K562 (cell line): ENCODE measurements around the gene FANCI. TPM values are rescaled to one million over a fixed set of nuclear protein-coding genes. Genes with fewer than 3 reads are reported as not detected.

Source experiments
- ATAC-seq: fragments of 200-7000 bp; cut with Tn5 transposase; 3 replicates; pipeline ENCODE4 v1.9.1; 2020; ENCODE audit warnings: moderate library complexity
- BruUV-seq: library from RNA; stranded (reverse); fragments of 400-500 nt; replicated peaks from 2 replicates; lab custom pipeline; 2021; lab: Mats Ljungman, UMichigan
- CTCF ChIA-PET: fragments of 300-600 bp; formaldehyde crosslinking; extraction: SDS; loops from one replicate; lab custom pipeline; 2021; ENCODE audit warnings: low intra/inter-chr PET ratio; lab: Yijun Ruan, JAX
- POLR2A ChIA-PET: fragments of 300-600, 350-650 bp; sonication (Branson Sonifier 250); formaldehyde crosslinking; extraction: SDS; loops from one replicate; lab custom pipeline; 2021; ENCODE audit warnings: antibody characterized with exemption, inconsistent platforms; lab: Yijun Ruan, JAX
- DNase-seq, 4 experiments: peaks; one replicate each; pipeline versions ENCODE4 v3.0.0 to v3.0.0-alpha.2; 2011 to 2018; ENCODE audit warnings: low spot score in 3 of 4, mixed read lengths in 3 of 4; ENCODE audit errors: extremely low read depth in 1 of 4
- FAIRE-seq: peaks from 2 replicates; lab custom pipeline; 2011; peaks lifted over from hg19 to GRCh38; lab: Jason Lieb, UNC
- H2AFZ ChIP-seq: 2 replicates; pipeline ENCODE4 v1.6.0; 2011; ENCODE audit warnings: low read depth, low read length, control low read depth, inconsistent platforms
- H3K27ac ChIP-seq: fragments of 200-600 bp; 3 replicates; pipeline ENCODE4 v1.8.0; 2011; ENCODE audit warnings: low read depth, mild to moderate bottlenecking, control low read depth, inconsistent platforms, low read length, moderate library complexity, mixed read lengths; ENCODE audit errors: extremely low read depth
- H3K27me3 ChIP-seq, 2 experiments: fragments of 300-600 bp in 1 of 2; 2 replicates in 1 of 2; 3 replicates in 1 of 2; pipeline versions ENCODE4 v1.6.0 to v1.8.0; 2011; ENCODE audit warnings: inconsistent platforms in 2 of 2, low read length in 2 of 2, mild to moderate bottlenecking in 1 of 2, mixed read lengths in 1 of 2, moderate library complexity in 1 of 2; ENCODE audit not compliant: control insufficient read depth in 2 of 2, insufficient read depth in 2 of 2
- H3K36me3 ChIP-seq: fragments of 300-600 bp; 3 replicates; pipeline ENCODE4 v1.8.0; 2011; ENCODE audit warnings: mild to moderate bottlenecking, low read length, inconsistent platforms; ENCODE audit not compliant: control insufficient read depth, insufficient read depth
- H3K4me1 ChIP-seq, 2 experiments: fragments of 200-600 bp in 1 of 2; replicated peaks in 1 of 2; 2 replicates in 1 of 2; 3 replicates in 1 of 2; pipeline versions ENCODE4 v1.5.1 to v1.8.0; 2011; ENCODE audit warnings: inconsistent platforms in 2 of 2, low read length in 2 of 2, mild to moderate bottlenecking in 1 of 2, mixed read lengths in 1 of 2, moderate library complexity in 1 of 2; ENCODE audit not compliant: control insufficient read depth in 2 of 2, insufficient read depth in 2 of 2
- H3K4me2 ChIP-seq: 2 replicates; pipeline ENCODE4 v1.6.1; 2011; ENCODE audit warnings: low read length, control low read depth, inconsistent platforms, mixed read lengths; ENCODE audit not compliant: insufficient read depth
- H3K4me3 ChIP-seq: fragments of 200-600 bp; sonication (generic), shearing (Covaris generic); 2 replicates; pipeline ENCODE4 v1.5.1; 2016; ENCODE audit warnings: control low read depth, inconsistent platforms
- H3K79me2 ChIP-seq: fragments of 200-600 bp; 3 replicates; pipeline ENCODE4 v1.8.0; 2011; ENCODE audit warnings: low read length, inconsistent platforms; ENCODE audit not compliant: control insufficient read depth, insufficient read depth
- H3K9ac ChIP-seq, 2 experiments: 2 replicates each; pipeline versions ENCODE4 v1.6.0 to v1.6.1; 2011; ENCODE audit warnings: low read depth in 2 of 2, low read length in 2 of 2, control low read depth in 1 of 2, inconsistent platforms in 1 of 2, mild to moderate bottlenecking in 1 of 2, mixed read lengths in 1 of 2; ENCODE audit not compliant: insufficient read depth in 1 of 2
- H3K9me1 ChIP-seq: one replicate; pipeline ENCODE4 v1.6.0; 2011; ENCODE audit warnings: inconsistent platforms, mild to moderate bottlenecking, low read length, moderate library complexity; ENCODE audit not compliant: control insufficient read depth, insufficient read depth
- H3K9me3 ChIP-seq: replicated peaks from 2 replicates; pipeline ENCODE4 v1.5.1; 2011; ENCODE audit warnings: low read depth, low read length, inconsistent platforms; ENCODE audit not compliant: control insufficient read depth, insufficient read depth
- H4K20me1 ChIP-seq: replicated peaks from 2 replicates; pipeline ENCODE4 v1.6.1; 2011; ENCODE audit warnings: low read length, inconsistent platforms, mixed read lengths; ENCODE audit not compliant: control insufficient read depth, insufficient read depth
- BHLHE40 ChIP-seq: IDR thresholded peaks from 2 replicates; pipeline ENCODE4 v1.6.1; 2011; ENCODE audit warnings: low read length, improper control_type of control experiment
- ZNF583 ChIP-seq: fragments of 250-450 bp; sonication (Bioruptor Pico); IDR thresholded peaks from 2 replicates; pipeline ENCODE4 v1.4.0; 2020
- WGBS: fragments of 100-300 bp; shearing (Covaris generic); methylation state at CpG from one replicate; pipeline ENCODE4 v1.1.6; 2016; ENCODE audit warnings: low coverage, mixed read lengths; ENCODE audit not compliant: insufficient coverage; ENCODE audit errors: missing lambda C conversion rate; 5-methylcytosine and 5-hydroxymethylcytosine counted together
- in situ Hi-C: fragments of 300-500 bp; cut with MboI; formaldehyde crosslinking; loops from 4 replicates; pipeline ENCODE4 v1.15.0; 2018; ENCODE audit warnings: inconsistent platforms, mixed read lengths
- intact Hi-C: fragments of 100-400 bp; cut with micrococcal nuclease; formaldehyde crosslinking; loops from 2 replicates; pipeline ENCODE4 v1.14.2; 2022
- polyA plus RNA-seq, 8 experiments: library from polyadenylated mRNA; depleted of rRNA in 4 of 8; stranded (reverse) in 5 of 8; unstranded in 3 of 8; fragments of >200 nt; fragmentation: Nextera tagmentation in 2 of 8; fragmentation: Illumina TruSeq in 1 of 8; extraction: Ambion mirVana in 2 of 8; extraction: Trizol in 1 of 8; gene quantifications; 2 replicates each; pipeline versions ENCODE4 v1.2.1 to v1.2.3, GENCODE V29; 2011 to 2014; ENCODE audit warnings: inconsistent platforms in 1 of 8, missing spikeins in 1 of 8
- total RNA-seq, 7 experiments: library from RNA; depleted of rRNA in 6 of 7; stranded (reverse); fragments of >200 nt in 6 of 7; fragmentation: Illumina TruSeq in 2 of 7; extraction: Trizol in 2 of 7; gene quantifications; 2 replicates each; pipeline versions ENCODE4 v1.2.1 to v1.2.3, GENCODE V29; 2011 to 2021; ENCODE audit warnings: low replicate concordance in 1 of 7
- TF ChIP-seq, protein P1 (sequence below): fragments of 250-450 bp; sonication (Bioruptor Pico); IDR thresholded peaks from 2 replicates; pipeline ENCODE4 v1.8.0; 2021; ENCODE audit warnings: mild to moderate bottlenecking, moderate library complexity

The FANCI gene
- total and polyA plus RNA-seq, 9 of the 15 experiments (the other 6 are each of a cell fraction or from before 2014, with no cell fraction given) = 72.1 to 165 (median 131) TPM

DNA sequence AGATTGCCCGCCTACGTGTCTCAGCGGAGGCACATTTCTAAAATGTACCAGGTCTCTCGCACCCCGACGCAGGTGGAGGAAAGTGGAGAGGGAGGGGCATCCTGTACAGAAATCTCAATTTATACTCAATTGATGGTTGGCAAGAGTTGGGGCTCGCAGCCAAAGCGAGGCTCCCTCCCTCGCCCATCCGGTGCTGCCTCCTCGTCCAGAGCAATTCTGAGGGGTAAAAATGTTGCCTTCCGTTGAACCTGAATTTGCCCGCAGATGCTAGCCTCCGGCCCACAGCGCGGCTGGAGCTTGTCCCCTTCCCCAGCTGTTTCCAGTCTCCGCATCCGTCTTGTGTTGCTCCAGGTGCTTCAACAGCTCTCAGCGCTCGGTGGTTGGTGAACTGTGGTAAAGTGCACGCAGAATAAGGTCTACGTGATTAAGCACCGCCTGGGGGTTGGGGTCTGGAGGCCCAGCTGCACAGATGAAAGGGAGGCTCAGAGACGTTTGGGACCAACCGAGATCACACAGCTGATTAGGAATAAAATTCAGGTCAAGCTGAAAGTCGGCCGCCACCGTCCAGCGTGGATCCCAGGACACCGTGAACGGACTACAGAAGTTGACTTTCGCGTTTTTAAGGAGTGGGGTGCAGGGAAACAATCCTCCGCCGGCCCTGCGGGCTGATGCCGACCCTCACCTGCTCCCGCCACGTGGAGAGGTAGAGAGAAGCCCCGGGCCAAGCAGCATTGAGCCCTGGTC, 91.7 kb downstream of the FANCI start (continued):
- TF ChIP-seq ZNF583 (CRISPR knock-in tag) = no peak

DNA sequence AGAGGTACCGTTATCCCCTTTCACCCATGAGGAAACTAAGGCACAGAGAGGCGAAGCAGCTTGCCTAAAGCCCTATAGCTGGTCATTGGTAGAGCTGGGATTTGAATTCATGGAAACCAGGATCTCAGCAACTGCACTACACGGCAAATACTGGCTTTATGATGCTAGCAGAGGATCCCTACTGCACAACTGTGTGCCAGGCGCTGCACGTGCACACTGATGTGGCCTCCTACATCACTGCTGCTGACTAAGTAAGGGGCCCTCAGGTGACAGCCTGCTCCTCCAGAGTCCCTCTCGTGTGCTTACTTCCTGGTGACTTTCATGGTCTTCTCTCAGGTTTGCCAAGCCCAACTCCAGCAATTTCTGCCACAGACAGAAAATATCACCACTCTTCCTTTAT, 94.3 kb downstream of the FANCI start:
- Histone ChIP-seq H3K79me2 (peaks cover 13% of the 10 kb centered on the region), H4K20me1 (no peaks in the 10 kb centered on the region; the same call in 1 of the 2 replicates), H3K9ac (no peak overlapping the region), H2AFZ (peak overlapping the region; percentile 16; the same call in 1 of the 2 replicates), H3K27me3 (peaks cover 4 to 19% of the 10 kb centered on the region in 2 experiments; a peak in 3 of 5 replicates), H3K9me1 (no peaks in the 10 kb centered on the region), H3K27ac (no peak overlapping the region), H3K4me1 (peaks cover 5 to 23% of the 10 kb centered on the region in 2 experiments; a peak in 4 of 5 replicates), H3K36me3 (peaks cover 7% of the 10 kb centered on the region; the same call in 1 of the 3 replicates), H3K4me2 (no peak overlapping the region), H3K9me3 (no peaks in the 10 kb centered on the region), H3K4me3 (no peak overlapping the region)
- DNase-seq (no peak), ATAC-seq (no peak), FAIRE-seq (peak; percentile 11)
- intact Hi-C loops = no loop called here
- ChIA-PET CTCF (no interaction called here), POLR2A (interaction anchor here (0.8 to 1.2 kb wide), 2 partner anchors 26 to 110 kb away, joined by 3 read pairs; no protein-coding TSS in a partner anchor)
- TF ChIP-seq, protein P1, sequence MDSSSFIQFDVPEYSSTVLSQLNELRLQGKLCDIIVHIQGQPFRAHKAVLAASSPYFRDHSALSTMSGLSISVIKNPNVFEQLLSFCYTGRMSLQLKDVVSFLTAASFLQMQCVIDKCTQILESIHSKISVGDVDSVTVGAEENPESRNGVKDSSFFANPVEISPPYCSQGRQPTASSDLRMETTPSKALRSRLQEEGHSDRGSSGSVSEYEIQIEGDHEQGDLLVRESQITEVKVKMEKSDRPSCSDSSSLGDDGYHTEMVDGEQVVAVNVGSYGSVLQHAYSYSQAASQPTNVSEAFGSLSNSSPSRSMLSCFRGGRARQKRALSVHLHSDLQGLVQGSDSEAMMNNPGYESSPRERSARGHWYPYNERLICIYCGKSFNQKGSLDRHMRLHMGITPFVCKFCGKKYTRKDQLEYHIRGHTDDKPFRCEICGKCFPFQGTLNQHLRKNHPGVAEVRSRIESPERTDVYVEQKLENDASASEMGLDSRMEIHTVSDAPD = no peak
- TF ChIP-seq BHLHE40 = peak; percentile 71
- BruUV-seq = no TSS peak
- WGBS = 40% methylated on average over 6 of the region's 6 CpGs
- in situ Hi-C loops = no loop called here
